C4-2B (cell line): ENCODE data around the gene EPHB2.

Source experiments
- H3K27ac ChIP-seq: fragments of 450-650 bp; 2 replicates; pipeline ENCODE4 v1.5.1; 2017
- ZFX ChIP-seq: fragments of 450-650 bp; IDR thresholded peaks from 2 replicates; pipeline ENCODE4 v1.6.1; 2017
- TF ChIP-seq, protein P1 (sequence below): fragments of 450-650 bp; conservative IDR thresholded peaks from 2 replicates; pipeline ENCODE4 v1.5.1; 2017; ENCODE audit warnings: mild to moderate bottlenecking

Gene EPHB2

DNA sequence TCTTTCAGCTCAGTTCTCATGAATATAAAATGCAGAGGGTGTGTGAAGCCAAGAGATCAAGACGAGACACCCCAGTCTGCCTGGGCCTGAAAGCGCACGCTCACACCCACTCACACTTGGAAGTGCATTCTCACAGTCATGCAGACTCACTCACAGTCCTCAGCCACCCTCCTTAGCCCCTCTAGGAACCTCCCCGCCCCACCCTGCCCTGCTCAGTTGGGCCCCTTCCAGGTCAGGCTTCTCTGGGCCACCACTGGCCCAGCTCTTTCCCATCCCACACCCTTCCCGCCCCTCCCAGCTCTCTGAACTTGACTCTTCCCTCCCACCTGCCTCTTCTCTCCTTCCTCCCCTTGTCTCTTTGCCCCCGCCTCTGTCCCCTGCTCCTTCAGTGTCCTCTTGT is 93.8 kb downstream of the EPHB2 start:
- TF ChIP-seq, protein P1, sequence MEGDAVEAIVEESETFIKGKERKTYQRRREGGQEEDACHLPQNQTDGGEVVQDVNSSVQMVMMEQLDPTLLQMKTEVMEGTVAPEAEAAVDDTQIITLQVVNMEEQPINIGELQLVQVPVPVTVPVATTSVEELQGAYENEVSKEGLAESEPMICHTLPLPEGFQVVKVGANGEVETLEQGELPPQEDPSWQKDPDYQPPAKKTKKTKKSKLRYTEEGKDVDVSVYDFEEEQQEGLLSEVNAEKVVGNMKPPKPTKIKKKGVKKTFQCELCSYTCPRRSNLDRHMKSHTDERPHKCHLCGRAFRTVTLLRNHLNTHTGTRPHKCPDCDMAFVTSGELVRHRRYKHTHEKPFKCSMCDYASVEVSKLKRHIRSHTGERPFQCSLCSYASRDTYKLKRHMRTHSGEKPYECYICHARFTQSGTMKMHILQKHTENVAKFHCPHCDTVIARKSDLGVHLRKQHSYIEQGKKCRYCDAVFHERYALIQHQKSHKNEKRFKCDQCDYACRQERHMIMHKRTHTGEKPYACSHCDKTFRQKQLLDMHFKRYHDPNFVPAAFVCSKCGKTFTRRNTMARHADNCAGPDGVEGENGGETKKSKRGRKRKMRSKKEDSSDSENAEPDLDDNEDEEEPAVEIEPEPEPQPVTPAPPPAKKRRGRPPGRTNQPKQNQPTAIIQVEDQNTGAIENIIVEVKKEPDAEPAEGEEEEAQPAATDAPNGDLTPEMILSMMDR: no peak
- no peak for TF ChIP-seq ZFX
- H3K27ac ChIP-seq: no peak overlapping the region

DNA sequence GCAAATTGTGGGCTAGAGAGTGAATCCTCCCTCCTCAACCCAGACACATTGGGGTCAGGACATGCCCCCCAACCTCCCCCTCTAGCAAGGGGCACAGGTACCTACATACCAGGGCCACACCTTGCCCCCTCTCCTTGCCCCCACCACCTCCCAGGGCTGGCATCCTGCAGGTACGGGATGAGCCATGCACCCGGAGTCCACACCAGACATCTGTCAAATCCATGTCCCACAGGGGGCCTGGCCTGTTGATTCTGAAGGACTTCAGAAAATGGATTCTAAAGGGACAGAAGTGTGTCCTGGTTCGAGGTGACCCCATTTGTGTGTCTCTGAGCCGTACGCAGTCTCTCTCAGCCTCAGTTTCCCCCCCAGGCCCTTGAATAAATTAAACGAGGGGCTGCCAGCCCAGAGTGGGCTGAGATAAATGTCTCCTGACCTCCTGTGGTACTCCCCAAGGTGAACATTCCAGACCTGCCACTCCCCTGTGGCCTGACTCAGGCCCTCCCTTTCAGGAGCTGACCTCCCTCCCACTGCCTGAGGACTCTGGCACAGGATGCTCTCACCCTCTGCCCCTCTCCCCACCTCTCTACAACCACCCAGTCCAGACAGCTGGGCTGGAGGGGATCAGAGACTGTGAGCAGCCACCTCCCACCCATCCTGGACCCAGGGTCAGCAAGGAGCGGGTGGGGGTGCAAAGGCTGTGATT is 94.5 kb downstream of the EPHB2 start:
- no peak overlapping the region for H3K27ac ChIP-seq
- no peak for TF ChIP-seq ZFX
- TF ChIP-seq, protein P1: no peak

DNA sequence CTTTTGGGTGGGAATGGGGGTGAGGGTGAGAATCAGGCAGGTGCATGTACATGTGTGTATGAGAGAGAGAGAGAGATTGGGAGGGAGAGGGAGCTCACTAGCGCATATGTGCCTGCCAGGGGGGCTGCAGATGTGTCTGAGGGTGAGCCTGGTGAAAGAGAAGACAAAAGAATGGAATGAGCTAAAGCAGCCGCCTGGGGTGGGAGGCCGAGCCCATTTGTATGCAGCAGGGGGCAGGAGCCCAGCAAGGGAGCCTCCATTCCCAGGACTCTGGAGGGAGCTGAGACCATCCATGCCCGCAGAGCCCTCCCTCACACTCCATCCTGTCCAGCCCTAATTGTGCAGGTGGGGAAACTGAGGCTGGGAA is 95.0 kb downstream of the EPHB2 start:
- no peak overlapping the region for H3K27ac ChIP-seq
- TF ChIP-seq ZFX: no peak
- TF ChIP-seq, protein P1: no peak

DNA sequence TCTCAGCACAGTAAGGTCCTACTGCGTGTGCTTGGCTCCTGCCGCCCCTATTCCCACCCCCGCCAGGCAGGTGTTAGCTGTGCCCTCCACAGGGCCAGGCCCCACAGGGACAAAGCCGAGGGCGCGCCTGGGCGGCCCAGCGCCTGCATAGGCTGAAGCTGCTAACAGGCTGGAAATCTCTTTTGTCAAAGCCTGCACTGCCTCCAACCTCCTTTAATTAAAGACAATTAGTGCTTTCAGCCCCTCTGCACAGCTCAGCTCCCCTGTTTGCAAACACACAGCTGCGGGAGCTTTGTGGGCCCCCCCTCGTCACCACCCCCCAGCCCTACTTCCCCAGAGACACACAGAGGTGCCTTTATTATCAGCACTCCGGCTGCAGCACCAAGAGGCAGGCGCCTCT is 95.9 kb downstream of the EPHB2 start:
- no peak overlapping the region for H3K27ac ChIP-seq
- TF ChIP-seq, protein P1: no peak
- no peak for TF ChIP-seq ZFX

DNA sequence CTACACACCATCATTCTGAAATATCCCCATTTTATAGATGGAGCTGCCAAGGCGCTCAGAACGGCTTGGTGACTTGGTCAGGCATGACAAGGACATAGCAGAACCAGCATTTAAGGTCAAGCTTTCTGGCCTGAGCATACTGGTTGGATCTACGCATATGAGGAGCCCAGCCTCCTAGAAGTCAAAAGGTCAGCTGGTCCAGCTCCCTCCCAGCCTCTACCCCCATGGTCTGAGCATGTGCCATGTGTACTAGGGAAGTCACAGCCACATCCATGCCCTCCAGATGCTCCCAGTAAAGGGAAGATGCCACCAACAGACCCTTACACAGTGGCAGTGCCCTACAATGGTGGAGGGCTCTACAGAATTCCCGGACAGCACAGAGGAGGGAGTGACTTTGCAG is 96.7 kb downstream of the EPHB2 start:
- TF ChIP-seq ZFX: no peak
- TF ChIP-seq, protein P1: no peak
- H3K27ac ChIP-seq: no peak overlapping the region

DNA sequence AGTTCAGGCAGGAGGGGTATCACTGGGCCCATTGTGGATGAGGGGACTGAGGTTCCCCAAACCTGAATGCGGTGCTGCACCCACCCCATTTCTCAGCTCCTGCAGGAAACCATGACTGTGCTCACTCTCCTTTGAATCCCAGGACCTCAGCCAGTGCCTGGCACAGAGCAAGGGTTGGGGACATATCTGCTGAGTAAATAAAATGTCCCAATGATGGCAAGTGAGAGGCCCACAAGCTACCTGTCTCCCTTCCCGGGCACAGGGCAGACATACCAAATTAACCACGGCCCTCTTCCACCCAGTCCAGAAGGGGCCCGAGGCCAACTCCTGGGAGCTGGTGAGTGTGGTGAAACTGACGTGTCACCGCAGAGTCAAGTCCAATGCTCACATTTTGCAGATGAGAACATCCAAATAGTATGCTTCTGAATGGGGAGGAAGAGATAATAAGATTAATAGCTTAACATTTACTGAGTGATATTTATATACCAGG is 97.6 kb downstream of the EPHB2 start:
- H3K27ac ChIP-seq: no peak overlapping the region
- no peak for TF ChIP-seq ZFX
- TF ChIP-seq, protein P1: no peak

DNA sequence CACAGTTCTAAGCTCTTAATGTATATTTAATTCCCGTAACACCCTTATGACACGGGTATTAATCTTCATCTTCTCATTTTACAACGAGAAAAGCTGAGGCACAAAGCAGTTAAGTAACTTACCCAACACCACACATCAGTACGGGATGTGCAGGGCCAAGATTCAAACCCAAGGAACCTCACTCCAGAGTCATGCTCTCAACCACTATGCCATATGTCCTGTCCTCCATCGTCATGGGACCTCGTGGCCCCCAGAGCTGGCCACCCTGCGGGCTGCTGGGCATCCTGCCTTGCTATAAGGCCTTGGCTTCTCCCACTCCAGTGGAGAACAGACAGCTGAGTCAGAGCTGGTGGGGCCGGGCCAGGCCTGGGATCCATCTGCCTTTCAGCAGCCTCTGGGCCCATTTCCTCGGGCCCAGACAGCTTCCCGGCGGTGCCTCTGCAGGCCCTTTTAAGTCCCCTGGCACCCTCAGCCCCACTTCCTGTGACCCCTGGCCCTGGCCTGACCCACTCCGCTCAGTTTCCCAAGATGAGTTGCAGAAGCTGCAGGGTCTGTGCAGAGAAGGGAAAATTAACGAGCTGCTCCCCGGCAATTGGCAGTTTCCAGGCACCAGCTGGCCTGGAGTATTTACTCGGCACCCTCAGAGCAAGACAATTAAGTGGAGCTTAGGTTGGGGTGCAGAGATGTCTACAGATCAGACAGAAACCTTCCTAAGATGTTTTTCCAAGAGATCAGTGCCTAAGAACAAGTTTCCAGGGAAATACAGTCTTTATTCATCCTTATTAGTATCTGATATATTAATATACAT is 98.2 kb downstream of the EPHB2 start:
- H3K27ac ChIP-seq: no peak overlapping the region
- TF ChIP-seq, protein P1: no peak
- no peak for TF ChIP-seq ZFX
